ENCODE data around the gene AKIRIN1.
"Not testable (repeated sequence)": the region's sequence is repeated elsewhere in the genome, so short reads cannot be mapped to it uniquely, and the experiment has no call there.

Gene AKIRIN1, protein sequence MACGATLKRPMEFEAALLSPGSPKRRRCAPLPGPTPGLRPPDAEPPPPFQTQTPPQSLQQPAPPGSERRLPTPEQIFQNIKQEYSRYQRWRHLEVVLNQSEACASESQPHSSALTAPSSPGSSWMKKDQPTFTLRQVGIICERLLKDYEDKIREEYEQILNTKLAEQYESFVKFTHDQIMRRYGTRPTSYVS

GRCh38 chr1:38990738-38991637 lies at the start of gene AKIRIN1:
AKIRIN1 (plus strand) TSS chr1:38991276; CDS start chr1:38991381, 105 bp downstream.
- DNase-seq = peak; percentile 98

GRCh38 chr1:38941527-38942019 lies 49.5 kb upstream of the AKIRIN1 start, which contains the start of gene RHBDL2:
RHBDL2 (minus strand) TSS chr1:38941830; CDS start chr1:38919212, 22,618 bp downstream.
- DNase-seq = no peak

- no peak for DNase-seq
Measured at GRCh38 chr1:38942664-38943428, 48.2 kb upstream of the AKIRIN1 start.

GRCh38 chr1:38944547-38944946 lies 46.5 kb upstream of the AKIRIN1 start:
- no peak for DNase-seq

- DNase-seq = no peak
Measured at GRCh38 chr1:38950553-38950952, 40.5 kb upstream of the AKIRIN1 start.

DNA sequence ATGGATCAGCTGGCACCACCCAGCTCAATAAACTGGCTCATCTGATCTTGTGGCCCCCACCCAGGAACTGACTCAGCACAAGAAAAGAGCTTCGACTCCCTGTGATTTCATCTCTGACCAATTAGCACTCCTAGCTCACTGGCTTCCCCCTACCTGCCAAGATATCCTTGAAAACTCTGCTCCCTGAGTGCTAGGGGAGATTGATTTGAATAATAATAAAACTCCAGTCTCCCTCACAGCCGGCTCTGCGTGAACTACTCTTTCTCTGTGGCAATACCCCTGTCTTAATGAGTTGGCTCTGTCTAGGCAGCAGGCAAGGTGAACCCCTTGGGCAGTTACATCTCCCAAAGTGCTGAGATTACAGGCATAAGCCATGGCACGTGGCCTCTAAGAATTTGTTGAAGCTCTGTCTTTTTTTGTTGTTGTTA lies 37.6 kb upstream of the AKIRIN1 start:
- no peak for DNase-seq

DNA sequence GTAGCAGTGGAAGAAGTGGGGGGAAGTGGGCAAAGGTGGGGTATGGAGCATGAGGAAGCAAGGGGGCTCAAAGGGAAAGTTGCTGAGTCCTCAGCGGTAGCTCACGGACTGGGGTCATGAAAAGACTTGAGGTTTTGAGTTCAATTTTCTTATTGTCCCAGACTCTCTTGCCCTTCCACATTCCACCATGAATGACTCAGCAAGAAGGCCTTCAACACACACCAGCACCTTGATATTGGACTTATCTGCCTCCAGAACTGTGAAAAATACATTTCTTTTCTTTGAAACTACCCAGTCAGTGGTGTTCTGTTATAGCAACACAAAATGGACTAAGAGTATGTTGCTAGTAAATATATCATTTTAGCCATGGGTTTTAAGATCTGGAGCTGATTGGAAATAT lies 32.1 kb upstream of the AKIRIN1 start:
- no peak for DNase-seq

GRCh38 chr1:38962113-38962512 lies 29.0 kb upstream of the AKIRIN1 start:
- DNase-seq = no peak

DNA sequence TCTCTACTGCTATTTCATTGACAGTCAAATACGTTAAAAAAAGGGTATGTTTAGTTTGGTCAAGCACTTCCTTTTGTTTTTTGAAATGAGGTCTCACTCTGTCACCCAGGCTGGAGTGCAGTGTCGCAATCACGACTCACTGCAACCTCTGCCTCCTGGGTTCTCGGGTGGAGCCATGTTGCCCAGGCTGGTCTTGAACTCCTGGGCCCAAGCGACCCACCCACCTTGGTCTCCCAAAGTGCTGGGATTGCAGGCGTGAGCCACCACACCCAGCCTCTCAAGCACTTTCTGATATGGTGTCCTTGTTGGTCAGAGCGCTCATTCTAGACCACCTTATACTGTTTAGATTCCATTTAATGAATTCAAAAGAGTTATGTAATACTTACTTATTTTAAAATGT lies 28.5 kb upstream of the AKIRIN1 start:
- DNase-seq = no peak

GRCh38 chr1:38964140-38964548 lies 26.9 kb upstream of the AKIRIN1 start:
- peak; percentile 22 for DNase-seq

DNA sequence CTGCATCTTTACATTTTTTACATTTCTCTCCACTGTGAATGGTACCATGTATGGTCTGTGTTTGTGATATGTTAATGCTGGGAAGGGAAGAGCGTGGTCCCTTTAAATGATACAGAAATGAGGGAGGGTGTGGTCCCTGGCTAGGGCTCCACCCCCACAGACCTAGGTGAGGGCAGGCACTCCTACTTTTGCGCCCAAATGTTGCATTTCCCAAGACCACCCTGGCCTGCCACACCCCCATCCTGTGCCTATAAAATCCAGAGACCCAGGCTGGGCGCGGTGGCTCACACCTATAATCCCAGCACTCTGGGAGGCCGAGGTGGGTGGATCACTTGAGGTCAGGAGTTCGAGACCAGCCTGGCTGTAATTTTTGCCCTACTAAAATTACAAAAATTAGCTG lies 17.9 kb upstream of the AKIRIN1 start:
- DNase-seq = not testable (repeated sequence)

DNA sequence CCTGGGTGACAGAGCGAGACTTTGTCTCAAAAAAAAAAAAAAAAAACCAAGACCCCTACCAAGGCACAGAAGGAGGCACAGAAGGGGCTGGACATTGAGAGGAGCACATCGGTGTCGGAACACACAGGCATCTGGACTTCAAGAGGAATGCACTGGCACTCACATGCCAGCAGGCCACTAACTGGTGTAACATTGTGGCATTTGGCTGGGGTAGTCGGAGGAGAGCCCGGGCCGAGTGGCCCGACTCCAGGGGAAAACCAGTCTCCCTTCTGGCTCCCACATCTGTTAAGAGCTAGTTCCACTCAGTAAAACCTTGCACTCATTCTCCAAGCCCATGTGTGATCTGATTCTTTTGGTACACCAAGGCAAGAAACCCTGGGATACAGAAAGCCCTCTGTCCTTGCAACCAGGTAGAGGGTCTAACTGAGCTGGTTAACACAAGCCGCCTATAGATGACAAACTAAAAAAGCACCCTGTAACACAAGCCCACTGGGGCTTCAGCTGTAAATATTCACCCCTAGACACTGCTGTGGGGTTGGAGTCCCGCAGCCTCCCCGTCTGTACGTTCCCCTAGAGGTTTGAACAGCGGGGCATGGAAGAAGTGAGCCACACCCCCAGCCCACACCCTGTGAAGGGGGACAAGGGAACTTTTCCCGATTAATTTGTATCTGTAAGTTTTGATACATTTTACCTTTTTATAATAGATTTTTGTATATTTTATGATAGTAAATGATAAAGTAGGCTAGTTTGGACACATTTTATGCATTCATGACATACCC lies 17.2 kb upstream of the AKIRIN1 start:
- DNase-seq = no peak

DNA sequence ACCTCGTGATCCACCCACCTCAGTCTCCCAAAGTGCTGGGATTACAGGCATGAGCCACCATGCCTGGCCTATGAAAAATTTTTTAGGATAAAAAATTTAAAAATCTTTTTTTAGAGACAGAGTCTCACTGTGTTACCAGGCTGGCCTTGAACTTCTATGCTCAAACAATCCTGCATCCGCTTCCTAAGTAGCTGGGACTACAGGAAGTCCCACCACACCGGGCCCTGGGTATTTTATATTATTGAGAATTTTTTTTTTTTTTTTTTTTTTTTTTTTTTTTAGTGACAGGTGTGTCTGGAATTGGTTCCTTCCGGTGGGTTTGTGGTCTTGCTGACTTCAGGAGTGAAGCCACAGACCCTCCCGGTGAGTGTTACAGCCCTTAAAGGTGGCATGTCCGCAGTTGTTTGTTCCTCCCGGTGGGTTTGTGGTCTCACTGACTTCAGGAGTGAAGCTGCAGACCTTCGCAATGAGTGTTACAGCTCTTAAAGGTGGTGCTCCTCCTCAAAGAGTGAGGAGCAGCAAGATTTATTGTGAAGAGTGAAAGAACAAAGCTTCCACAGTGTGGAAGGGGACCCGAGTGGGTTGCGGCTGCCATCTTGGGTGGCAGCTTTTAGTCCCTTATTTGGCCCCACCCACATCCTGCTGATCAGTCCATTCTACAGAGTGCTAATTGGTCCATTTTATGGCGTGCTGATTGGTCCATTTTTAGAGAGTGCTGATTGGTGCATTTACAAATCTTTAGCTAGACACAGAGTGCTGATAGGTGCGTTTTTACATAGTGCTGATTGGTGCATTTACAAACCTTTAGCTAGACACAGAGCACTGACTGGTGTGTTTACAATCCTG lies 13.5 kb upstream of the AKIRIN1 start:
- DNase-seq = peak; percentile 81

DNA sequence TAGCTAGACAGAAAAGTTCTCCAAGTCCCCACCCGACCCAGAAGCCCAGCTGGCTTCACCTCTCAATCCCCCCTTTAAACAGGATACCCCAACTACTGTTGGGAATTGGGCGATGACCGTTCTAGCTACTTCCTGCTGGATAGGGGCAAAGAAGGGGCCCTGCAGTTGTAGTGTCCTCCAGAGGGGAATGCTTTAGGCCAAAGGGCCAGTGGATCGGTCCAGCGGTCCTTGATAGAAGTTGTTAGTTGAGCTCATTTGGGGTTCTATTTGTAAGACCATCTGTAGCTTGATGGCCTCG lies 12.9 kb upstream of the AKIRIN1 start:
- not testable (repeated sequence) for DNase-seq

- not testable (repeated sequence) for DNase-seq
Measured at GRCh38 chr1:38979380-38979779, 11.7 kb upstream of the AKIRIN1 start.

- DNase-seq = no peak
Measured at GRCh38 chr1:38989979-38990378, 1.1 kb upstream of the AKIRIN1 start.

- no peak for DNase-seq
Measured at GRCh38 chr1:38990386-38990737, 714 bp upstream of the AKIRIN1 start.

DNA sequence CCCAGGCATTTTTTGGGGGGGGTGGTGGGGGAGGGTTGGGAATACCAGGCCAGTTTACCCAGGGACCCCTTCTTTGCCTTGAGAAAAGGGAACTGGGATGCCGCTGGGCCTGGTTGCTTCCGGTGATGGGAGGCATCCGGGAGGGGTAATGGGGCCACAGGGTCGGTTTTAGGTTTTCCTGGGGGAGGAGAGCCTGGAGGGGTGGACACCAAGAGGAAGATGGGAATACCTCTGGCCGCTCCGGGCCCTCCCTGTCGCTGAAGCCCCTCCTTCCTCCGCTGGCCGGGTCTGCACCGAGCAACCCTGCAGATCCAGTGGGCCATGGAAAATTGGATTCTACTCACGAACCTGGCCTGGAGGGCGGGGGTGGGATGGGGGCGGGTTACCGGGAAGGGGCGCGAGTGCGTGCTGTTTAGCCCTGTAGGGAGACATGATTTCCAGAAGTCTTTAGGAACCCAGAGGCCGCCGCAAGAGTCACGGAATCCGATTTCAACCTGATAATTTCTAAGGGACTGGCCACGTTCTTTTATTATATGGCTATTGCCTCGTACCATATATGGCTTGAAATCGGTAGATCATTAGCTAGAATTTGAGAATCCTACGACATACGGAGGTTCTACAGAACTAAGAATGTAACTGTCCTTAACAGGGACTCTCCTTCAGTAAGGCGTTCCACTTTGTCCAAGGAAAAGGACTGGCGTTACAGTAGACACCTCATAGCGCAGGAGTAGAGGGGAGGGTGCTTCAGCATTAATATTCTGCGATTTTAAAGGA lies 749 bp downstream of the AKIRIN1 start:
- DNase-seq = no peak

- DNase-seq = peak; percentile 13
Measured at GRCh38 chr1:38992412-38993111, 1.5 kb downstream of the AKIRIN1 start.

DNA sequence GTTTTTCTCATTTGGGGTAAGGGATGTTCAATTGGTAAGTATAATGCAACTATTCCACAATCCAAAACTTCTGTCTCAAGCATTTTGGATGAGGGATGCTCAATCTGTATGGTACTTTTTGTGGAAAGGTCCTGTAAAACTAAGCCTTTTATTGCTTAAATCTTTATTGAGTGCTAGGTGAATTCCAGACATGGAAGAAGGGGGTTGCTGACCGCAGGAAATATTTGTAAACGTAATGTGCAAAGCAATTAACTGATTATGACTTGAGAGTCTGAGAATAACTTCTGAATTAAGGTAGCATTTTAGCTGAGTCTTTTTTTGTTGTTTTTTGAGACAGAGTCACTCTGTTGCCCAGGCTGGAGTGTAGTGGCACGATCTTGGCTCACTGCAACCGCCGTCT lies 3.1 kb downstream of the AKIRIN1 start:
- DNase-seq = no peak
